HG03175 (cell line): ENCODE results near the gene FAAH2.
"Not testable (repeated sequence)": the region's sequence is repeated elsewhere in the genome, so short reads cannot be mapped to it uniquely, and the experiment has no call there.

Source experiments
- ATAC-seq: cut with Tn5 transposase; IDR thresholded peaks from one replicate; pipeline ENCODE4 v1.9.1; 2021; ENCODE audit warnings: mild to moderate bottlenecking, moderate library complexity; ENCODE audit not compliant: unreplicated experiment

The FAAH2 gene, protein sequence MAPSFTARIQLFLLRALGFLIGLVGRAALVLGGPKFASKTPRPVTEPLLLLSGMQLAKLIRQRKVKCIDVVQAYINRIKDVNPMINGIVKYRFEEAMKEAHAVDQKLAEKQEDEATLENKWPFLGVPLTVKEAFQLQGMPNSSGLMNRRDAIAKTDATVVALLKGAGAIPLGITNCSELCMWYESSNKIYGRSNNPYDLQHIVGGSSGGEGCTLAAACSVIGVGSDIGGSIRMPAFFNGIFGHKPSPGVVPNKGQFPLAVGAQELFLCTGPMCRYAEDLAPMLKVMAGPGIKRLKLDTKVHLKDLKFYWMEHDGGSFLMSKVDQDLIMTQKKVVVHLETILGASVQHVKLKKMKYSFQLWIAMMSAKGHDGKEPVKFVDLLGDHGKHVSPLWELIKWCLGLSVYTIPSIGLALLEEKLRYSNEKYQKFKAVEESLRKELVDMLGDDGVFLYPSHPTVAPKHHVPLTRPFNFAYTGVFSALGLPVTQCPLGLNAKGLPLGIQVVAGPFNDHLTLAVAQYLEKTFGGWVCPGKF

DNA sequence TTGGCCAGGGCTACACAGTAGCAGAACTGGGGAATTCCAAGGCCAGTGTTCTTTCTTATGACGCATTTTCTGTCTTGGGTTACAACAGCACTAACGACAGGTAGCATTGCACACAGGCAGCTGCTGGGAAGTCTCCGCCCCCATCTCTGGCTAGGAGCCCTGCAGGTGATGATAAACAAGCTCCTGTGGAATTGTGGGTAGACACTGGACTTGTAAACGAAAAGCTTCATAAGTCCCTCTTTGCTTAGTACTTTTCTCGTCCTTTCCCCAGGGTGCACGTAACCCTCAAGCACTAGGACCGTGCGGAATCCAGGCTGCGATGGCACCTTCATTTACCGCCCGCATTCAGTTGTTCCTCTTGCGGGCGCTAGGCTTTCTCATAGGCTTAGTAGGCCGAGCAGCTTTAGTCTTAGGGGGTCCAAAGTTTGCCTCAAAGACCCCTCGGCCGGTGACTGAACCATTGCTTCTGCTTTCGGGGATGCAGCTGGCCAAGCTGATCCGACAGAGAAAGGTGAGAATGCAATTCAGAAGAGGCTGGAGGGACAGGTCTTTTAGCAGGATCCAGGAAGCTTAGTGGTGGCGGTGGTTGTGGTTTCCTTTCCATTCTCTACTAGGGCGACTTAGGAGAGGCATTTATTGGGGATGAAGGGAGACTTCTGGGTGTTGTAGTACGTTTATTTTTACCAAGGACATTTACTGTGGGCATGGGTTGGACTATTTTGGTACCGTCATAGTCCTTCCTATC, at the start of gene FAAH2:
Gene FAAH2 (plus strand): TSS at position 200 of the 745 bp plus-strand sequence. CDS start 120 bp downstream, at position 320.
- peak; percentile 94 for ATAC-seq

DNA sequence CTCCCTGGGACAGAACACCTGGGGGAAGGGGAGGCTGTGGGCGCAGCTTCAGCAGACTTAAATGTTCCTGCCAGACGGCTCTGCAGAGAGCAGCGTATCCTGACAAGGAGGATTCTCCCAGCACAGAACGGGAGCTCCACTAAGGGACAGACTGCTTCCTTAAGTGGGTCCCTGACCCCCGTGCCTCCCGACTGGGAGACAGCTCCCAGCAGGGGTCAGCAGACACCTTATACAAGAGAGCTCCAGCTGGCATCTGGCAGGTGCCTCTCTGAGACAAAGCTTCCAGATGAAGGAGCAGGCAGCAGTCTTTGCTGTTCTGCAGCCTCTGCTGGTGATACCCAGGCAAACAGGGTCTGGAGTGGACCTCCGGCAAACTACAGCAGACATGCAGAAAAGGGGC, 44.5 kb upstream of the FAAH2 start:
- no peak for ATAC-seq

DNA sequence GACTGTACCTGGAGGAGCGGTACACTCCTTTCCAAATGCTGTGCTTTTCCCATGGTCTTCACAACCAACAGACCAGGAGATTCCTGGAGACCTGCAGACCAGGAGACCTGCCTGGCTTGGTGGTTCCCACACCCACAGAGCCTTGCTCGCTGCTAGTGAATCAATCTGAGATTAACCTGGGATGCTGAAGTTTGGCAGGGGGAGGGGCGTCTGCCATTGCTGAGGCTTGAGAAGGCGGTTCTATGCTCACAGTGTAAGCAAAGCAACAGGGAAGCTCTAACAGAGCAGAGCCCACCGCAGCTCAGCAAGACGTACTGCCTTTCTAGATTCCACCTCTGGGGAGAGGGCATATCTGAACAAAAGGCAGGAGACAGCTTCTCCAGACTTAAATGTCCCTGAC, 34.5 kb upstream of the FAAH2 start:
- no peak for ATAC-seq

DNA sequence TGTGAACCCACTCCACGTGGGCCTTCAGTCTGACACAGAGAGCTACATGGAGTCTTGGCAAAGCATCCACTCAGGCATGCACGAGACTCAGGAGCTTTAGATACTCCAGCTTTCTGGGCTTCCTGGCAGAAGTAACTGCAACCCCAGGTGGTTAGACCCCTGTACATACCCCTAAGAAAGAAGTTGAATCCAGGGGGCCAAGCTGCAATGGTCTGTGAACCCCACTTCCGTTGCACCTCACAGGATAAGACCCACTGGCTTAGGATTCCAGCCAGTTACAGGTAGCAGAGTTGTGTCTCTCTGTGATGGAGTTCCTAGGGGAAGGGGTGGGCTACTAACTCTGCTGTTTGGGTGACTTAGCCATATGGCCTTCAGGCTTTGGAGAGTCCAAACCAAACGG, 21.4 kb upstream of the FAAH2 start:
- ATAC-seq, result no peak

DNA sequence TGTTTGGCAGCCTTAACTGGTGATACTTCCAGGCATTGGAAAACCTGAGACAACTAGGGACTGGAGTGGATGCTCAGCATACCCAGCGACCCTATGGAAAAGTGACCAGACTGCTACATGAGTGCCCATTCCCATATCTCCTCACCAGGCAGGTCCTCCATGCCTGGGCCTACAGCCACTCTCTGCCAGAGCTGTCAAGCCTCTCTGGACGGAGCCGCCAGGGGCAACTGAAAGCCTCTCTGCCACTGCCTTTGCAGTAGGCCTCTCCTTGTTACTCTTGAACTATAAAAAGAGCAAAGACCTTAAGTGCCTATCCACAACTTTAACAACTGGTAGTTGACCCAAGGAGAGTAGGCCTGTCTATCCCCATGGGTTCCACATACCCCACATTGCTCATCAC, 20.2 kb upstream of the FAAH2 start:
- ATAC-seq, result no peak

DNA sequence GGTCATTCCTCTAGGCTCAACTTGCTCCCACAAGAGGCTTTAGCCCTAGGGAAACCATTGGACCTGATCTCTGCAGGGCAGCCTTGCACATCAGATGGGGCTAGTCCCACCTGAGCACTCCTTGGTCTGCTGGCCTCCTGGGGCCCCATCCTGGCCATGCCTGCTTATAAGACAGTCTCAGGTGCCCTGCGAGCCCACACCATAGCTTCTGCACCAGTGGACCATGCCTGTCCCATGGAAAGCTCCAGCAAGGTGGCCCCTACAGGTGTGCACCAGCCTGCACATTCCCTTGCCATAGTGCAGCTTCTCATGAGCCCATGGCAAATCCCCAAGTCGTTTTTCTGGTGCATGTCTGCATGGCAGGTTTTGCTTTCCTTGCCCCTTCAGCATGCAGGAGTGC, 19.6 kb upstream of the FAAH2 start:
- no peak for ATAC-seq

DNA sequence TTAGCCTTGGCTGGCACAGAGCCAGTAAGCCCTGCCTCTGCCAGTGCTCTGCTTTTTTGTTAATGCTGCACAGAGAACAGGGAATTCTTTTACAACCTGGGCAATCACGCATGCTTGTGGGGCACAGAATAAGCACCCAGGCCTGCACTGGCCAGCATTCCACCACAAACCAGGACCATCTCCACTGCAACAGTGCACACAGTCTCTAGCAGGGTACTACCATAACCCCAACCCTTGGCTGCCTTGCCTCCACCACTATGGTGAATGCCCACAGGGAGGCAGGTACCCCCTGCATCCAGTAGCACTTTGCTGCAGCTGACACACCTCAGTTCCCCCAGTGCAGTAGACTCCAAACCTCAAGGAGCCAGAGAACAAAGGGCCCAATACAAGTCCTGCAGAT, 19.2 kb upstream of the FAAH2 start:
- no peak for ATAC-seq

DNA sequence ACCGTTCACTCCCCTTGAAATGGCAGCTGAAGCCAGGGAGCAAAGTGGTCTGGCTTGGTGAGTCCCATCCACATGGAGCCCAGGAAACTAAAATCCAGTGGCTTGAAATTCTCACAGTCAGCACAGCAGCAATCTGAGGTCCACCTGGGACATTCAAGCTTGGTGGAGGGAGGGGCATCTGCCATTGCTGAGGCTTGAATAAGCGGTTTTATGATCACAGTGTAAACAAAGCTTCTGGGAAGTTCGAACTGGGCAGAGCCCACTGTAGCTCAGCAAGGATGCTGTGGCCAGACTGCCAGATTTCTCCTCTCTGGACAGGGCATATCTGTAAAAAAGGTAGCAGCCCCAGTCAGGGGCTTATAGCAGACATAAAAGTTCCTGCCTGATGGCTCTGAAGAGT, 15.5 kb upstream of the FAAH2 start:
- ATAC-seq, result no peak

DNA sequence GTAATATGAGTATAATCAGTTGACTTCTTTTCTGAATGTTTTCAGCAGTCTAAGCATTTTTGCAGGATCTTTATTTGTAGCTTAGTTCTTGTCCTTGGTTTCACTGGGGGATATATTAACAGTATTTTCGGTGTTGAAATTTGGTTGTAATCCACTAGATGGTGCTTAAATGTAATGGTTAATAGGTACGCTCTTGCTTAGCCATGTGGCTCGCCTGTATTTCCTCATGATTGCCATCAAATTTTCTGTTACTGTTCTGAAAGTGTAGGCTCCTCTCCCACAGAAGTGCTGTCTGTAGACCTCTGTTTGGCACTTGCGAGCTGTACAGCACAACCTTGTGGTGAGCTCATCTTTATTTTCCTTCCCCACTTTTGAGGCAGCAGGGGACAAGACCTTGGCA, 3.9 kb upstream of the FAAH2 start:
- ATAC-seq, result no peak

DNA sequence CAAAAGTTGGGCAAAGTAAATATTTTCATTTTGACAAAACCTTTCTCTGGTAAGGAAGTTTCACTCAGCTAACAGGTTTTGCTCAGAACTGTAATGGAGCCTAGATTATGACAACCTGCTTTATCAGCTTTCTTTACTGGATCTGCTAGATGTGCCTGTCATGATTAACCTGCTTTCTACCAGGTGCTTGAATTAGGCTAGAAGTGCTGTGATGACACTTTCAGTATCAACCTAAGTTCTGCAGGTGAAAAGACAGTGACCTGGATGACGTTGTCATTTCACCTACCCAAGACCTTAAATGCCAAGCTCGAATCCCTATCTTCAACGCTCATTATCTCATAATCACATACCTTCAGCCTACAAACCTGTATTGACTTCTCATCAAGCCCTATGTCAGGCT, 1.5 kb upstream of the FAAH2 start:
- ATAC-seq, result no peak

DNA sequence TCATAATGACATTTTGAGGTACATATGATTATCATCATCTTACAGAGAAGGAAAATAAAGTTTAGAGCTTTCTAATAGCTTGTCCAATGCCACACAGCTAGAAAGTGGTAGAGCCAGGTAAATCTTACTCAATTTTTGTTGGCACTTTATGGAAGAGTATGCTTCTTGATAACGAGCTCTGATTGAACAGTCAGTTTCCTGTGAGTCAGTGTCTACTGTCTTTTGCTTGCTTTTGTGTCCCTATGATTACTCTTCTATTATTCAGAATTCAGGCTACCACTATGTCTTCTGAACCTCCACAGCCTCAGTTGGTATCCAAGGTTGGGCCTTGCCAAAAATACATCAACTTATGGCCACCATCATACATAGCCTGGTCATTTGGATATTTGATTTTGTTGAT, 2.6 kb downstream of the FAAH2 start:
- ATAC-seq, result no peak

DNA sequence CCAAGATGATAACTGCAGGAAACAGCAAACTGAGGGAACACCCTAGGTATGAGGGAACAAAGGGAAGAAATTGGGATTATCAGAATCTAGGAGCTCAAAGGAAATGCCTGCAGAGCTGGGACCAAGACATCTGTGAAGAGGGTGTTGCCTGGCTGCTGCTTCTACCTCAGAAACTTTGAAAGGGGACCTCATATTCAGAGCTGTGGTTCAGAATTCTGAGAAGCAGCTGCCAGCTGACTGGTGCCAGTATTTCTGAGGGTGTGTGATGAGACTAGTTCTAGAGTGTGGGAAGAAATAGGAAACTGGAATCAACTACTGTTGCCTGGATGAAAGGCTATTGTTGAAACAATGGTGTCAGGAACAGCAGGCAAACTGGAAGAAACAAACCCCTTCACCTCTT, 8.5 kb downstream of the FAAH2 start:
- ATAC-seq, result no peak

DNA sequence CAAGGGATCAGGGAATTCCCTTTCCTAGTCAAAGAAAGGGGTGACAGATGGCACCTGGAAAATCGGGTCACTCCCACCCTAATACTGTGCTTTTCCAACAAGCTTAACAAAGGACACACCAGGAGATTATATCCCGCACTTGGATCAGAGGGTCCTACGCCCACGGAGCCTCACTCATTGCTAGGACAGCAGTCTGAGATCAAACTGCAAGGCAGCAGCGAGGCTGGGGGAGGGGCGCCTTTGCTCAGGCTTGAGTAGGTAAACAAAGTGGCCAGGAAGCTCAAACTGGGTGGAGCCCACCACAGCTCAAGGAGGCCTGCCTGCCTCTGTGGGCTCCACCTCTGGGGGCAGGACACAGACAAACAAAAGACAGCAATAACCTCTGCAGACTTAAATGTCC, 9.2 kb downstream of the FAAH2 start:
- ATAC-seq, result not testable (repeated sequence)

DNA sequence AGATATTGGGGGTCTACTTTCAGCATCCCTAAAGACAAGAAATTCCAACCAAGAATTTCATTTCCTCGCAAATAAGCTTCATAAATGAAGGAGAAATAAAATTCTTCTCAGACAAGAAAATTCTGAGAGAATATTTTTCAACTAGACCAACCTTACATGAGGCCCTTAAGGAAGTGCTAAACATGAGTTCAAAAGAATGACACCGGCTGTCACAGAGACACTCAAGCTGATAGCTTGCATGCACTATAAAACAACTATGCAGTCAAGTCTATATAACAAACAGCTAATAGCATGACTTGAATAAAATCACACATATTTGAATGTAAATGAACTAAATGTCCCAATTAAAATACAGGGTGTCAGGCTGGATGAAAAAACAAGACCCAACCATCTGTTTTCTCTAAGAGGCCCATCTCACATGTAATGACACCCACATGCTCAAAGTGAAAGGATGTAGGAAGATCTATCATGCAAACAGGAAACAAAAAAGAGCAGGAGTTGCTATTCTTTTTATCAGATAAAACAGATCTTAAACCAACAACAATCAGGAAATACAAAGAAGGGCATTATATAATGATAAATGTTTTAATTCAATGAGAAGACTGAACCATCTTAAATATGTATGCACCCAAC, 27.2 kb downstream of the FAAH2 start:
- ATAC-seq, result no peak

DNA sequence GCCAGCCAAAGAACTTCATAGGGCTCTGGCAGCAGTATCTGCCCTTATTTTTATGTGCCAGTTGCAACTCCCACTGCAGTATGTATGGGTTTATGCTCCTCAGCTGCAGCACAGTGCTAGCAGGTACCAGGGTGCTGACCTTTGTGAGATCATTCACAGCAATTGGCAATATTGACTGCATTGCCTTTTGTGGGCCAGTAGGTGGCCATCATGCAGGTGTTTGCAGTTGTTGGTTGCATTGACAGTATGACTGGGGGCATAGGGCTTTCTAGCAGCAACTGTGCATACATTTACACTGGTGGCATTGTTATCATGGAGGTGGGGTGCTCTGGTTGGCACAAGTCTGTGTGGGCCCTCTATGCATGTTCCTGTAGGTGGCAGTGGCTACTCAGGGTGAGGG, 42.5 kb downstream of the FAAH2 start:
- no peak for ATAC-seq

DNA sequence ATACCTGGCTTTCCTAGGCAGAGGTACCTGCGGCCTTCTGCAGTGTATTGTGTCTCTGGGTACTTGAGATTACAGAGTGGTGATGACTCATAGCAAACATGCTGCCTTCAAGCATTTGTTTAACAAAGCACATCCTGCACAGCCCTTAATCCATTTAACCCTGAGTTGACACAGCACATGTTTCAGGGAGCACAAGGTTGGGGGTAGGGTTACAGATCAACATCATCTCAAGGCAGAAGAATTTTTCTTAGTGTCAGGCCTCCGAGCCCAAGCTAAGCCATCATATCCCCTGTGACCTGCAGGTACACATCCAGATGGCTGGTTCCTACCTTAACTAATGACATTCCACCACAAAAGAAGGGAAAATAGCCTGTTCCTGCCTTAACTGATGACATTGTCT, 49.3 kb downstream of the FAAH2 start:
- ATAC-seq, result not testable (repeated sequence)

DNA sequence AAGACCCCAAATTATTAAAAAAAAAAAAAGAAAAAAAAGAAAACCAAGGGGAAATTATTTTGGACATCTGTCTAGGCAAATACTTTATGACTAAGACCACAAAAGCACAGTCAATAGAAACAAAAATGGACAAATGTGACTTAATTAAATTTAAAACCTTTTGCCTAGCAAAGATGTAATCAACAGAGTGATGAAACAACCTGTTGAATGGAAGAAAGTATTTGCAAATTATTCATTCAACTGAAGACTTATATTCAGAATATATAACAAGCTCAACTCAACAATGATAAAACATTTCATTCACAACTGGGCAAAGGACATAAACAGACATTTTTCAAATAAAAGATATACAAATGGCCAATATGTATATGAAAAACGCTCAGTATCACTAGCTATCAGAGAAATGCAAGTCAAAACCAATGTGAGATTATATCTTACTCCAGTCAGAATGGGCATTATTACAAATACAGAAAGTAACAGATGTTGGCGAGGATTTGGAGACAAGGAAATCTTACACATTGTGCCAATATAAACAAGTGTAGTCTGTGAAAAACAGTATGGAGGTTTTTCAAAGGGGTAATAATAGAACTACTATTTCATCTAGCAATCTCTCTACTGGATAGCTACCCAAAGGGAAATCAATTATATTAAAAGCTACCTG, 67.1 kb downstream of the FAAH2 start:
- ATAC-seq, result no peak

DNA sequence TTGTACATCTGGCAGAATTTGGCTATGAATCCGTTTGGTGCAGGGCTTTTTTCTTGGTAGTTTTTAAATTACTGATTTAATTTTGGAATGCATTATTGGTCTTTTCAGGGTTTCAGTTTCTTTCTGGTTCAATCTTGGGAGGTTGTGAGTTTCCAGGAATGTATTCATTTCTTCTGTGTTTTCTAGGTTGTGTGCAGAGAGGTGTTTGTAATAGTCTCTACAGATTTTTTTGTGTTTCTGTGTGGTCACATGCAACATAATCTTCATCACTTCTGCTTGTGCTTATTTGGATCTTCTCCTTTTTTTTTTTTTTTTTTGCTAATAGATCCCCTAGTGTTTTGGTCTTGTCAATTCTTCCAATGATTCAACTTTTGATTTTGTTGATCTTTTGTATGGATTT, 77.6 kb downstream of the FAAH2 start:
- no peak for ATAC-seq

DNA sequence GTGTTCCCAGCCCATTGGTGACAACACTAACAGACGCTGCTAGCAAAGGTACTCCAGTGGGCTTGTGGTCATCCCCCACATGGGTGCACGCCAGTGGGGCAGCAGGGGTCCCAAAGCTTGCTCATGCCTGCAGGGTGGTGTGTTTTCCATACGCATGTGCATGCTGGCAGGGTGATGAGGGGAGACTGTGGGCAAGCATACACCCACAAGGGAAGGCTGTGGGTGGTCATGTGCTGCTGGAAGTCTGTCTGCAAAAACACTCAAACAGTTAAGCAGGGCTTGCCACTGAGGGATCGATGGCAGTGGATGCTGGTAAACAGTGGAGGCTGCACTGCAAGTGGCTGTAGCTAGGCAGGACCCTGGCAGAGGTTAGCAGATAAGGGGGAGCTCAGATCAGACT, 79.9 kb downstream of the FAAH2 start:
- ATAC-seq, result no peak

DNA sequence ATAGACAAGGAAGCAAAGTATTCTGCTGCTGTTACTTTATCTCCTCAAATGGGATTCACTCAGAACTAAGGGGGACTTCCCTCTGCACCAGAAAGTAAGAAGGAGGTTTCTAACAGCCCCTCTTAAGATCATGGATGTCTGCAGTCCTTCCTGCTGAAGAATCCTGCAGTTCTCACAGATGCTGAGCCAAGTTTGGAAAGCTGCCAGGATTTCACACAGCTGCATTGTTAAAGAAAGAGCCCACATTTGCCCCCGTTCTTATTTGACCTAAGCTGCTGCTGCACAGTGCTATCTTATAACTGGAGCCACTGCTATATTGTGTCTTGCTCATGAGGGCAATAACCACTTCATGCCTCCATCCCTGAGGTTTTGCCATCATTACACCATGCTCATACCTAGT, 81.1 kb downstream of the FAAH2 start:
- ATAC-seq, result no peak

DNA sequence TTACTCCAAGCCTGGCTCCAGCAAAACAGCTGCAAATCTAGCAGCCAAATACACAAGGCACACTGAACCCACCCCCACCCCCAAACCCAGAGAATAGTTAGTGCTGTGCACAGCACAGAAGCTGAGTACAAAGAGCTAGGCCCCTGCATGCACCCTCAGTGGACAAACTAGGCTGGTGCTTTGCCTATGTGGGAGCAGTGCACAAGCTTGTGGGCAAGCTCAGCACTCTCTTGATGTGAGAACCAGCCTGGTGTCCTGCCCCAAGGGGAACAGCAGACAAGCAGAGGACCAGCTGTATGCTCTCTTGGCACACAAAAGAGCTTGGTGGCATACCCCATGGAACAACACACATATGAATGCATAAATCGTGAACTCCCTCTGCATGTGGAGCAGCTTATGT, 81.7 kb downstream of the FAAH2 start:
- no peak for ATAC-seq
